Activated naive CD4-positive, alpha-beta T cell treated with anti-CD3 and anti-CD28 coated beads, Interleukin-2, amount 50 U/mL, for 72 hours (primary cell): ENCODE measurements around the gene ARHGEF40. TPM values are rescaled to one million over a fixed set of nuclear protein-coding genes. Genes with fewer than 3 reads are reported as not detected.

Experiments used
- ATAC-seq, 2 donors: fragments of 150-1000 bp; cut with Tn5 transposase; 2 replicates each; pipeline ENCODE4 v1.10.0; 2021; ENCODE audit warnings: mild to moderate bottlenecking in 2 of 2, moderate library complexity in 2 of 2
- DNase-seq, 2 donors: peaks; one replicate each; pipeline ENCODE4 v3.0.0; 2021 to 2022; ENCODE audit warnings: low spot score in 2 of 2
- H3K27ac Mint-ChIP-seq, 2 donors: one replicate each; pipeline ENCODE4 v1.8.0; 2022; ENCODE audit warnings: mild to moderate bottlenecking in 2 of 2, mixed read lengths in 2 of 2
- H3K36me3 Mint-ChIP-seq, 2 donors: one replicate each; pipeline ENCODE4 v1.8.0; 2022; ENCODE audit warnings: mixed read lengths in 2 of 2
- H3K9me3 Mint-ChIP-seq, 2 donors: one replicate each; pipeline ENCODE4 v1.8.0; 2022; ENCODE audit warnings: mixed read lengths in 2 of 2
- total RNA-seq, 2 donors: library from RNA; stranded (reverse); gene quantifications; one replicate each; pipeline ENCODE4 v1.2.3, GENCODE V29; 2022

The ARHGEF40 gene
- total RNA-seq, 2 donors from 2014 or later: 0.23 TPM; not detected in 1

GRCh38 chr14:21053184-21054122, 16.7 kb upstream of the ARHGEF40 start:
- H3K36me3 Mint-ChIP-seq: no peaks in the 10 kb centered on the region
- H3K9me3 Mint-ChIP-seq: no peaks in the 10 kb centered on the region
- DNase-seq (no peak), ATAC-seq (no peak)
- H3K27ac Mint-ChIP-seq: no peak overlapping the region

GRCh38 chr14:21054123-21054767, 15.9 kb upstream of the ARHGEF40 start:
- Mint-ChIP-seq H3K9me3 (no peaks in the 10 kb centered on the region), H3K27ac (no peak overlapping the region), H3K36me3 (no peaks in the 10 kb centered on the region)
- no peak for DNase-seq
- ATAC-seq: peak; percentile 41 to 50

GRCh38 chr14:21054768-21055145, 15.3 kb upstream of the ARHGEF40 start:
- ATAC-seq: no peak
- DNase-seq: no peak
- Mint-ChIP-seq H3K9me3 (no peaks in the 10 kb centered on the region), H3K36me3 (no peaks in the 10 kb centered on the region), H3K27ac (no peak overlapping the region)

DNA sequence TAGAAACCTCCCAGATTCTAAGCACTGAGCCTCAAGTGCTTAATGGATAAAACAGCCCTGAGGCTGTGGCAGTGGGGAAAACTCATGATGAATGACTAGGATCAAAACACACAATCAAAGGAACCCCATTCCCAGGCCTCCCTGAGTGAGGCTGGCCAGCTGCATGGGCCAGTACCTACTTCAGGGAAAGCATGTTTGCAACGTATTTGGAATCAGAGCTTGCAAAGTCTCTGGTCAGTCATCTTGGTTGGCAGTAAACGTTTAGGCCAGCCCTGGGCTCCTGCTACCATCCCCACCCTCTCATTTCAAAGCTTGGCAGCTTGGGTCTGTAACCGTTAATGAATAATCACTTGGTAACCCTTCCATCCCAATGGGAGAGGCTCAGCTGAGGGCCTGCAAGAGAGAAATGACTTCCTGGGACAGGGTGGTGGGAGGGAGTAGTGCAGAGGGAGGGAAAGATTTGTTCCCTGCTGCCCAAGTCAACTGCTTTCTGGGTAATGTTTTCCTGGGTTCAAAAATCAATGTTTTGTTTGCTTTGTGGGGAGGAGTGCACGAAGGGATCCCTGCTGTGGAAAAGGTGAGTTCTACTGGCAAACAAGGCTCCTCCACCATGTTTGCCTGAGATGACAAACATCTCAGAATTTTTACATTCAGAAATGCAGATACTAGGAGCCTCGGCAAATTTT, 14.5 kb upstream of the ARHGEF40 start:
- DNase-seq: no peak
- no peaks in the 10 kb centered on the region for H3K9me3 Mint-ChIP-seq
- H3K36me3 Mint-ChIP-seq: no peaks in the 10 kb centered on the region
- no peak for ATAC-seq
- no peak overlapping the region for H3K27ac Mint-ChIP-seq

DNA sequence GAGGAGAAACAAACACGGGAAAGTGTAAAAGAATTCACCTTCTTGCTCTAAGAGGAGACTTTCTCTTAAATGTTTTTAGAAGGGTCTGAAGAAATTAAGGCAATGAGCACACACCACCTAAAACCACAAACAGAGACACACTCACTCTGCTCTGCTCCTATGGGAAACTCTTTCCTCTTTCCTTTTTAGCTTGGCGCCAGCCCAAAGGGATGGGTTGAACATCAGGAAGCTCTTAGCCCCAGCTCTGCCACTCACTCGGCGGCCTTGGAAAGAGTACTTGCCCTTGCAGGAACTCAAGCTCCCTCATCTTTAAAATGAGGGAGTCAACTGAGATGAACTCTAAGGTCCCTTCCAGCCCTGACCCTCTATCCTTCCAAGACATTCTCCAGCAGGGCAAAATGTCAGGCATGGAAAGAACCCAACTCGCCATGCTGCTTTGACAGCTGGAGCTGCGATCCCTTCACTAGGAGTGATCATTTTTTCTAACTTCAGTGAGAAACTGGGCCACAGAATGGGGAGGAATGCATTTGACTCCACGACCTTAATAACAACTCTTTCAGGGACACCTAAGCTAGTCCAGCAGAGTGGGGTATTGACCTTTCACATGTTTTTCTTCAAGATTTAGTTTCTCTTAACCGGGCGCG, 13.5 kb upstream of the ARHGEF40 start:
- no peak overlapping the region for H3K27ac Mint-ChIP-seq

DNA sequence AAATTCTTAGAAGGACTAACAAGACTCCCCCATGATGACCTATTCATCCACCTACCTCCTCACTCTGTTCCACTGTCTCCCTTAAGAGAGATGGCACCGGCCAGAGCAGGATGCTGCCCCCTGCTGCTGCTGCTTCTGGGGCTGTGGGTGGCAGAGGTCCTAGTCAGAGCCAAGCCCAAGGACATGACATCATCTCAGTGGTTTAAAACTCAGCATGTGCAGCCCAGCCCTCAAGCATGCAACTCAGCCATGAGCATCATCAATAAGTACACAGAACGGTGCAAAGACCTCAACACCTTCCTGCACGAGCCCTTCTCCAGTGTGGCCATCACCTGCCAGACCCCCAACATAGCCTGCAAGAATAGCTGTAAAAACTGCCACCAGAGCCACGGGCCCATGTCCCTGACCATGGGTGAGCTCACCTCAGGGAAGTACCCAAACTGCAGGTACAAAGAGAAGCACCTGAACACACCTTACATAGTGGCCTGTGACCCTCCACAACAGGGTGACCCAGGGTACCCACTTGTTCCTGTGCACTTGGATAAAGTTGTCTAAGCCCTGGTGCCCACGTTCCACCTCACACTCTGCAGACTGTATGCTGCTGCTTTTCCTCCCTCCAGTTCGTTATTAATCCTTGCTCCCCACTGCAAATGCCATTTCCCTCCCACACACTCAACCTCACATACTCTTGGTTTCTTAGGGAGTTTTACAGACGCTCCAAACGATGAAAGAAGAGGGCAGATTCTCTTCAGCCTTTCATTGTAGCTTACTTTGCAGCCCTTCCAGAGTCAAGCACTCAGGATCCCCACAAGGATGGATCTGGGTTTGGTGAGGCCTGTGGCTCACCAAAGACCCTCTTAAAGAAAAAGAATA, 12.1 kb upstream of the ARHGEF40 start, which contains the start of gene RNASE8:
Gene RNASE8, plus strand, starts transcription at position 20 of the 873 bp plus-strand sequence. Its CDS starts 71 bp downstream, at position 91.
- DNase-seq (no peak), ATAC-seq (peak; percentile 36 to 38)
- Mint-ChIP-seq H3K36me3 (no peaks in the 10 kb centered on the region), H3K27ac (no peak within 1 kb of the TSS), H3K9me3 (no peaks in the 10 kb centered on the region)

More for the DNA sequence above, 13.5 kb upstream of the ARHGEF40 start:
- H3K36me3 Mint-ChIP-seq: no peaks in the 10 kb centered on the region
- DNase-seq: no peak
- ATAC-seq: no peak
- H3K9me3 Mint-ChIP-seq: no peaks in the 10 kb centered on the region

DNA sequence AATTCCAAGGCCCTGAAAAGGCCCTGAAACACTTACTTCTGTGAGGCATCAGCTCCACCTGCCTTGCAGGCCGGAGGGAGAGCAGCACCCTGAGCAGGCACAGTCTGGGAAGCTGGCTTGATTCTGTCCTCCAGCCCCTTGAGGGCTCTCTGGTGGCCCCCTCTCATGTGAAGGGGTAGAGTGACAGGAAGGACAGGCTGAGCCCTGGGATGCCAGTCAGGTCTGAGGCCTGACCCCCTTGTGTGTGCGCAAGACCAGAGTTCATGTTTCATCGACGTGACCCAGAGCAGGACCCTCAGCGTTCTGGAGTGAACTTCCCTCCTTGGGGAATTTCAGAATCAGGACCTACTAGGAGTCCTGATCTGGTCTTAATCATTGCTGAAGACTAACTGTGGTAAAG, 11.2 kb upstream of the ARHGEF40 start:
- Mint-ChIP-seq H3K36me3 (no peaks in the 10 kb centered on the region), H3K9me3 (no peaks in the 10 kb centered on the region), H3K27ac (no peak overlapping the region)
- DNase-seq: no peak
- no peak for ATAC-seq

DNA sequence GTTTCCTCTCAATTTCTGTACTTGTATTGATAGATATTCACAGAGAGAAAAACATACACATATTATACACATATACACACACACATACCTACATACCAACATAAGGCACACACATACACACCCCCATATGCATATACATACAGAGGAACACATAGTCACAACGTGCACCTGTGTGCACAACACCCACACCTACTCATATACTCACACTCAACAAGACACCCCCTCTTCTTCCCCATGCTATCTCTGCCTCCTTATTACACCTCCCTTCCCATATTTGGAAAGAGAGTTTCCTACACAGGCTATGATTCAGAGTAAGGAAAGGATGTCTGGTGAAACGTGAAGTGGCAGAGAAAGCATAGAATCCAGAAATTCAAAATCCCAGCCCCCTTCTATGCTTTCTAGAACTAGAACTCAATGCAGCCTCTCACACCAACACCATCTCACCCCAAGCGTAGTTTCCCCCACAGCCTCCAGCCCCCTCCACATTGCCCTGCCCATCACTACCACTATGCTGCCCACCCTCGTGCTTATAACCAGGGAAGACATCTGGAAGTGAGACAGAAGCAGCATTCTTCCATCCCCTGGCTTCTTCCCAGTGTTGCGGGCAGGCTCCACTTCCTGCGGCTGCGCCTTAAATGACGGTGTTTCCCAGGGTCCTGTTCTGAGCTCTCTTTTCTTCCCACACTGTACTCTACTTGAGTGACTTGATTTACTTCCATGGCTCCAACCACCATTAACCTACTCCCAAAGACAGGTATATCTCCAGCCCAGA, 10.1 kb upstream of the ARHGEF40 start:
- no peaks in the 10 kb centered on the region for H3K36me3 Mint-ChIP-seq
- no peak overlapping the region for H3K27ac Mint-ChIP-seq
- no peak for DNase-seq
- H3K9me3 Mint-ChIP-seq: no peaks in the 10 kb centered on the region
- no peak for ATAC-seq

- DNase-seq (no peak), ATAC-seq (no peak)
- no peaks in the 10 kb centered on the region for H3K36me3 Mint-ChIP-seq
- H3K9me3 Mint-ChIP-seq: no peaks in the 10 kb centered on the region
- no peak overlapping the region for H3K27ac Mint-ChIP-seq
Measured at GRCh38 chr14:21060614-21061346, 9.3 kb upstream of the ARHGEF40 start.

- Mint-ChIP-seq H3K9me3 (no peaks in the 10 kb centered on the region), H3K27ac (no peak overlapping the region), H3K36me3 (no peaks in the 10 kb centered on the region)
- no peak for DNase-seq
- ATAC-seq: no peak
Measured at GRCh38 chr14:21061347-21061668, 8.8 kb upstream of the ARHGEF40 start.

DNA sequence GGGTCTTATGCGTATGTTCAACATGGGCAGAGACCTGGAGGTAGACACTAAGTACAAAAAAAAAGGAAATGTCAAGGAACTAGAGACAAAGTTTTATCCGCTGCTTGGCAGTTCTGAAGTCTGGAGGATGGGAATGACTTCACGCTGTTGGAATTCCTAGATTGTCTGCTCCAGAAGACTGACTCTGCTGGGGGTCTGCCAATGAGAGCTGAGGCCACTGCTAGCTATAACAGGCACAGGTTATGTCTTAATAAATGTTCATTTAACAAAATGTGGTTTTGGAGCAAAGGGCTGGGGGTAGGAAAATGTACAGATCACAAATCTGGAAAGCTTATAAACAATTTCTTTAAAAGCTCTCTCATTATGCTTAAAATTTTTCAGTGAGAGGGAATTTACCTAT, 6.6 kb upstream of the ARHGEF40 start:
- H3K9me3 Mint-ChIP-seq: no peaks in the 10 kb centered on the region
- no peaks in the 10 kb centered on the region for H3K36me3 Mint-ChIP-seq
- ATAC-seq (no peak), DNase-seq (no peak)
- H3K27ac Mint-ChIP-seq: no peak overlapping the region

DNA sequence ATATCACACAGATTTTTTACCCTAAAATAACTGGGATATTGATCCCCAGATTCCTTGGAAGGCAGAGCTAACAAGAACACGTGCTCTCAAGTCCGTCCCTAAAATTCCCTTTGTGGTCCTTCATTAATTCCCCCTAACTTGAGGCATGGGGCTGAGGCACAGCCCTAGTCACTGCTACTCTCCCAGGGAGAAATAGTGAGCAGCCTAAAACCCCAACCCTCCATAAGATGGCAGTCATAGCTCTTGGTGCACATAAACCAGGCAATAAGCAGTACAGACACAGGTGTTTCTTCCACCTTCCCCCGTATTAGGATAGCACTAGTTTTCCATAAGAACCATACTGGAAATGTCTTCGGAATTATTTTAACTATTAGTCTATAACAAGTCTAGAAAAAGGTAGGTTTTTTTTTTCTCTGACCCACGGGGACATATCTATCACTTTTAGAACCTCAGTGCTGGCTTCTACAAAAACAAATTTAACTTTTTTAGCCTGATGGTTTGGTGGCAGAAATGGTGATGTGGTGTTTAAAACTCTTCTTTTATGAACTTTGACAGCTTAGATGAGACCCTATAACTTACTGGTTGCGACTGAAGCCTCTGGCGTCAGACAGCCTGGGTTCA, 3.1 kb upstream of the ARHGEF40 start:
- Mint-ChIP-seq H3K9me3 (no peaks in the 10 kb centered on the region), H3K27ac (no peak overlapping the region), H3K36me3 (no peaks in the 10 kb centered on the region)
- DNase-seq (no peak), ATAC-seq (no peak)

DNA sequence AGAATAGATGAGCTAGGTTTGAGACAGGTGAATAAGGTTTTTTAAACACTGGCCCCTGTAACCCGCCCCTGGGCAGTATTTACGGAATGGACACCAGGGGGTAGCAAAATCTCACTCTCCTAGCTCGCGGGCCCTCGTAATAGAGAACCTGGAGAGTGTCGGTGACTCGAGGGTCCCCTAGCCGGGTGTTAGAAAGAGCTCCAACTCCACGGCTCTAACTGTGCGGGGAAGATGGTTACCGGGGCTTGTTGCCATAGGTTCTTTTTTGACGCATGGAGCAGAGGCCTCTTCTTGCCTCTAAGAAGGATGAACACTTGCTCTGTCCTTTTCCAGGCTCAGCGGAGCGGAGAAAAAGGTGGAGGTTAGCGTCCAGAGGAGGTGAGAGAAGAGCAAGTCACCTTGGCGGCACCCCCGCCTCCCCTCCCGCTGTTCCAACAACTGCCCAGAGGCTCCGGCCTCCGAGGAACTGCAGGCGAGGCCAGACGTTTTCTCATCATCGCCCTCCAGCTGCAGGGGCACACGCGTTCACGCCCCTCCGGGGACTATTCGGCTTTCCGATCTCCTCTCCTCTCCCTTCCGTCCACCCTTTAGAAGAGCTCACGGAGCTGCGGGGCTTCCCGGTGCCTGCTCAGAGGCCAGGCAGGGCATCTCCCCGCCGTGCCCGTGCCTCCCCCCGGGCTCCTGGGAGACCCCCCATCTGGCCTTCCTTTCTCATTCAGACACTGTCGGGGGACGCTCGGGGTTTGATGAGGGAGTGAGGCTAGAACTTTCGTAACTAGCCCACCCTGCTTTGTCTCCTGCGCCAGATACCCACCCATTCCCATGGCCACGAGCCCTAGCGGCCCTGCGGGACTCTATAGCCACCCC, 1.4 kb upstream of the ARHGEF40 start:
- peak; percentile 33 to 69 for ATAC-seq
- H3K9me3 Mint-ChIP-seq: no peaks in the 10 kb centered on the region

More for the DNA sequence above, 1.4 kb upstream of the ARHGEF40 start:
- DNase-seq: peak in 1 of 2 donors; percentile 47
- no peaks in the 10 kb centered on the region for H3K36me3 Mint-ChIP-seq
- H3K27ac Mint-ChIP-seq: no peak overlapping the region
